HEK293 (cell line): ENCODE measurements around the gene KCTD2.

Source experiments
- CTCF ChIP-seq: fragments of 450-650 bp; formaldehyde crosslinking; IDR thresholded peaks from 2 replicates; pipeline ENCODE4 v1.5.1; 2016; ENCODE audit warnings: missing biosample characterization, missing genetic modification characterization
- HOXC10 ChIP-seq: sonication (generic); formaldehyde crosslinking; IDR thresholded peaks from 2 replicates; pipeline ENCODE4 v1.8.1; 2023; ENCODE audit warnings: mild to moderate bottlenecking, missing genetic modification reagents
- KLF10 ChIP-seq: fragments of 450-650 bp; IDR thresholded peaks from 2 replicates; pipeline ENCODE4 v1.5.1; 2018; ENCODE audit warnings: missing biosample characterization, mild to moderate bottlenecking, missing genetic modification characterization
- ZBTB11 ChIP-seq: fragments of 450-650 bp; formaldehyde crosslinking; conservative IDR thresholded peaks from 2 replicates; pipeline ENCODE4 v1.5.1; 2016; ENCODE audit warnings: low read depth, missing biosample characterization, missing genetic modification characterization
- ZFP3 ChIP-seq: fragments of 450-650 bp; formaldehyde crosslinking; IDR thresholded peaks from 2 replicates; pipeline ENCODE4 v1.5.1; 2016; ENCODE audit warnings: low read depth, missing biosample characterization, missing genetic modification characterization

- TF ChIP-seq ZBTB11 (tag by site-specific recombination) (no peak), ZFP3 (tag by site-specific recombination) (no peak), HOXC10 (CRISPR knock-in tag) (no peak), KLF10 (tag by site-specific recombination) (no peak), CTCF (tag by site-specific recombination) (no peak)
Observed at GRCh38 chr17:75019146-75019545, 27.9 kb upstream of the KCTD2 start.
